Adipose tissue (tissue), 3 donors: Measurements from ENCODE around the gene MKS1. TPM values are rescaled to one million over a fixed set of nuclear protein-coding genes. Genes with fewer than 3 reads are reported as not detected.

Source experiments
- H3K27ac ChIP-seq: one replicate; pipeline ENCODE4 v1.5.1; 2013; ENCODE audit warnings: low read depth, low read length
- WGBS, 3 donors: extraction: QIAGEN DNeasy Blood & Tissue Kit; methylation state at CpG; one replicate each; pipeline ENCODE4 v1.1.7; 2013; 5-methylcytosine and 5-hydroxymethylcytosine counted together
- polyA plus RNA-seq, 3 donors: library from polyadenylated mRNA; stranded (reverse); fragments of 200-250 nt; gene quantifications; one replicate each; pipeline ENCODE4 v1.2.3, GENCODE V29; 2013
- donor health status: healthy with polysubstance abuse.
- donor health status: Bipolar disorder and iron deficiency.
- donor health status: healthy.

The MKS1 gene
- 1 to 10 TPM; 7.0 to 8.9 (median 8.2) TPM for polyA plus RNA-seq

- WGBS, 3 donors: 2% methylated on average over 54 to 56 of the region's 56 CpGs
- no peak within 1 kb of the TSS for H3K27ac ChIP-seq
Measured at GRCh38 chr17:58219007-58219788, at the start of gene MKS1. Gene MKS1, minus strand, starts transcription at chr17:58219255. Its CDS starts 25 bp downstream, at chr17:58219230.

DNA sequence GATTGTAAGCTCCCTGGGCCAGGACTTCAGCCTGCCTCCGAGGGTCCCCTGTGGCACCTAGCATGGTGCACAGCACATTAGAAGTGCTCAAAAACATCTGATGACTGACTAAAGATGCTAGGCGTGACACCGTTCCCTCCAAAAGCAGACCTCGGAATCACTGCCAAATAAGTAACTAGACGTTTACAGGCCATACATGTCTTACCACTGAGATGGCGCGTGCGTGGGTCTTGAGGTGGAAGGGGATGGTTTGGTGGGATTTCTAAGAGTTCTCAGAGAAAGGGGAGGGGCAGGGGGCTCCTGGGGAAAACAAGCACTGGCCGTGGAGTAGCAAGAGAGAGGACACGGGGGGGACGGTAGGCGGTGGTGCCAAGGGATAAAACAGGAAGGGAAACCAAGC, 49.3 kb upstream of the MKS1 start:
- H3K27ac ChIP-seq: no peak overlapping the region
- WGBS, 3 donors: 58 to 87% (median 76%) methylated on average over 12 of the region's 12 CpGs

DNA sequence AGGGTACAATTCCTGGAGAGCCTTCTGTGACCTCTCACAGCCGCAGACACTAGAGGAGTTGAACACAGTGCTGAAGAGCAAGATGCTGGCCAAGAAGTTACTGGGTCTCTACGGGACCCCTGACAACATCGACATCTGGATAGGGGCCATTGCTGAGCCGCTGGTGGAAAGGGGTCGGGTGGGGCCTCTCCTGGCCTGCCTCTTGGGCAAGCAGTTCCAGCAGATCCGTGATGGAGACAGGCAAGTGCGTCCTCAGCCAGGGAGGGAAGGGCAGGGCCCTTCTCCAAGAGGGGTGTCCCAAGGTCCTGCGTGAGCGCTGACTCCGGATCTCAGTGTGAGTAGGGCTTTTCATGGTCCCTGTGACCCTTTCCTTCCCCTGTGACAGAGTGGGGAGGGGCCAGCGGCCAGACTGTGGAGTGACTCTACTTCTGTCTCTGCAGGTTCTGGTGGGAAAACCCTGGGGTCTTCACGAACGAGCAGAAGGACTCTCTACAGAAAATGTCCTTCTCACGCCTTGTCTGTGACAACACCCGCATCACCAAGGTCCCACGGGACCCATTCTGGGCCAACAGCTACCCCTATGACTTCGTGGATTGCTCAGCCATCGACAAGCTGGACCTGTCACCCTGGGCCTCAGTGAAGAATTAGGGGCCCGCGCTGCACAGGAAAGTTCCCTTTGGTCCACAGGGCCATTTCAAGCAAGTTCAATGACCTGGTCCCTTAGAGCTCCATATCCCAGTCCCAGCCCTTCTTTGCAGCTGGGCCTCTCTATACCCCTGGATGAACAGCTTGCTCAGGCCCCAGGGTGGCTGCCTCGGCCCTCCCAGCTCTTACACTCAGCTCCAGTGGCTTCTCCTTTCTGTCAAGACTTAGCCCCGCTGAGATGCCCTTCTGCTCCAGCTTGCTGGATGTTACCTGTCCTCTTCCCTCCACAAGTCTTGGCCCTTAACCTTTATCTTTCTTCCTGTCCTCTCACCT, 48.6 kb upstream of the MKS1 start:
- no peak overlapping the region for H3K27ac ChIP-seq

GRCh38 chr17:58265902-58266875, 47.1 kb upstream of the MKS1 start:
- WGBS, 3 donors: 76 to 95% (median 79%) methylated on average over 7 of the region's 7 CpGs
- no peak overlapping the region for H3K27ac ChIP-seq

More for the DNA sequence above, 48.6 kb upstream of the MKS1 start:
- 55 to 83% (median 55%) methylated on average over 22 of the region's 22 CpGs for WGBS, 3 donors

DNA sequence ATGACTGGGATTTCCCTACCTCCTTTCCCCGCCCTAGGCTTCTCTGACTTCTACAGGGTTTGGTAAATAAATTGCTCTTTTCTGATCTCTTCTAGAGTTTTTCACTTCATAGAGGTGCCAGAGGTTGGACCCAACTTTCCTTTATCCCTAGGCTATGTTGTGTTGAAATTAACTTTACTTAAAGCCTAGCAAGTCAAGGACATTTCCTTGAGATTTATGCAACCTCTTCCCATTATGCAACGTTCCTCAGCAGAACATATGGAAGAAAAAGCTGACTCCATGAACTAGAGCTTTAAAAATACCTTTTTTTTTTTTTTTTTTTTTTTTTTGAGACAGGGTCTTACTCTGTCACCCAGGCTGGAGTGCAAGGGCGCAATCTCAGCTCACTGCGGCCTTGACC, 46.2 kb upstream of the MKS1 start:
- H3K27ac ChIP-seq: no peak overlapping the region
- WGBS, 3 donors: 67 to 81% (median 70%) methylated on average over 4 of the region's 4 CpGs

- WGBS, 3 donors: 69 to 79% (median 79%) methylated on average over 6 of the region's 6 CpGs
- H3K27ac ChIP-seq: no peak overlapping the region
Measured at GRCh38 chr17:58264407-58265103, 45.5 kb upstream of the MKS1 start.

GRCh38 chr17:58263773-58264172, 44.7 kb upstream of the MKS1 start:
- WGBS, 3 donors: 66 to 85% (median 75%) methylated on average over 1 of the region's 1 CpG
- no peak overlapping the region for H3K27ac ChIP-seq

DNA sequence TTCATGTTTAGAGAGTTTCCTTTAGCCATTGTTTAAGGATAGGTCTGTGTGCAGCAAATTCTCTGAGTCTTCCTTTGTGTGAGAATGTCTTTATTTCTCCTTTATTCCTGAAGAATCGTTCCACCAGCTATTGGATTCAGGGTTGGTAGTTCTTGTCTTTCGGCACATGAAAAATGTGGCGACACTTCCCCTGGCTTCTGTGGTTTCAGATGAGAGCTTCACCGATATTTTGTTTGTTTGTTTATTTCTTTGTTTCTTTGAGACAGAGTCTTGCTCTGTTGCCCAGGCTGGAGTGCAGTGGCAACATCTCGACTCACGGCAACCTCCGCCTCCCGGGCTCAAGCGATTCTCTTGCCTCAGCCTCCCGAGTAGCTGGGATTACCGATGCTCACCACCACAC, 43.1 kb upstream of the MKS1 start:
- 78 to 85% (median 82%) methylated on average over 11 of the region's 11 CpGs for WGBS, 3 donors
- no peak overlapping the region for H3K27ac ChIP-seq

GRCh38 chr17:58254803-58255202, 35.7 kb upstream of the MKS1 start:
- whole genome bisulfite sequencing, 3 donors: 22 to 27% (median 24%) methylated on average over 8 of the region's 8 CpGs
- H3K27ac ChIP-seq: no peak overlapping the region

DNA sequence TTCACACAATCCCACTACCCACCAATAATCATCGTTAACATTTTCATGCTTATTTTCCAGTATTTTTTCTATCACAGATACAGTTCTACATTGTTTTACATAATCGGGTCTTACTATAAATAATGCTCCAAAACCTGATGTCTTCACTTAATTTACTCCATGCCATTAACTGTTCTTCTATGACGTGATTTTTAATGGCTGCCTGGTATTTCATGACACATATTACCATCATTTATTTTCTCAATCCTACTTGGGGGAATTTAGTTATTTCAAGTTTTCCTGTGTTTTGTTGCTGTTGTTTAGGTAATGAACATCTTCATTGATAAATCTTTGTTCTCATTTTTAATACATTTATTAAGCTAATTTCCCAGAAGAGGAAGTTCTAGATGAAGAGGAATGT, 34.0 kb upstream of the MKS1 start:
- WGBS, 3 donors: 80 to 86% (median 81%) methylated on average over 3 of the region's 3 CpGs
- no peak overlapping the region for H3K27ac ChIP-seq

DNA sequence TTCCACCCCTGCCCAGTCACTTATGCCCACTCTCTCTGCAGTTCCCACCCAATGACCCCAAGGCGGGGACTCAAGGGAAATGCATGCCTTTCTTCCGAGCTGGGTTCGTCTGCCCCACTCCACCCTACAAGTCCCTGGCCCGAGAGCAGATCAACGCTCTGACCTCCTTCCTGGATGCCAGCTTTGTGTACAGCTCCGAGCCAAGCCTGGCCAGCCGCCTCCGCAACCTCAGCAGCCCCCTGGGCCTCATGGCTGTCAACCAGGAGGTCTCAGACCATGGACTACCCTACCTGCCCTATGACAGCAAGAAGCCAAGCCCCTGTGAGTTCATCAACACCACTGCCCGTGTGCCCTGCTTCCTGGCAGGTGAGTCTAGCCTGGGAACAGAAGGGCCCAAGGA, 33.1 kb upstream of the MKS1 start:
- no peak overlapping the region for H3K27ac ChIP-seq
- 57 to 74% (median 68%) methylated on average over 9 of the region's 9 CpGs for WGBS, 3 donors

DNA sequence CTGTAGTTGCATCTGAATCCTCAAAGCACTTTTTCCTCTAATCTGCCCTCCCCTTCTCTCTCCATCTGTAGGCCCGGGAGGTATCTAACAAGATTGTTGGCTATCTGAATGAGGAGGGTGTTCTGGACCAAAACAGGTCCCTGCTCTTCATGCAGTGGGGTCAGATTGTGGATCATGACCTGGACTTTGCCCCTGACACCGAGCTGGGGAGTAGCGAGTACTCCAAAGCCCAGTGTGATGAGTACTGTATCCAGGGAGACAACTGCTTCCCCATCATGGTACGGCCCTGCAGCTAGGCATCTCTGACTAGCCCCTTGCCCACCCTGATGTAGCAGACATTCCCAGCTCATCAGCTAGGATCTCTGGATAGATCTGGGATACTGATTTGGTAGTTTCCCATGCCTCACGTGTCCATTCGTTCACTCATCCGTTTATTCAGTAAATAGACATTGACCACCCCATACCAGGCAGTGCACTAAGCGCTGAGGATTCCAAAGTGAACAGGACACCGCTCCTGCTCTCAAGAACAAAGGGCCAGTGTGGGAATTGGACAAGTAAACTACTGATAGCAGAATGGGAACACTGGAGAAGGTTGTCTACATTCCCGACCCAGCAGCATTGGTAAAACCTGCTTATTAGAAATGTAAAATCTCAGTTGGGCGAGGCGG, 31.4 kb upstream of the MKS1 start:
- H3K27ac ChIP-seq: no peak overlapping the region
- 79 to 92% (median 89%) methylated on average over 12 of the region's 12 CpGs for WGBS, 3 donors

- H3K27ac ChIP-seq: no peak overlapping the region
- 5 to 6% (median 6%) methylated on average over 49 to 57 of the region's 57 CpGs for WGBS, 3 donors
Measured at GRCh38 chr17:58249270-58250133, 30.4 kb upstream of the MKS1 start.

DNA sequence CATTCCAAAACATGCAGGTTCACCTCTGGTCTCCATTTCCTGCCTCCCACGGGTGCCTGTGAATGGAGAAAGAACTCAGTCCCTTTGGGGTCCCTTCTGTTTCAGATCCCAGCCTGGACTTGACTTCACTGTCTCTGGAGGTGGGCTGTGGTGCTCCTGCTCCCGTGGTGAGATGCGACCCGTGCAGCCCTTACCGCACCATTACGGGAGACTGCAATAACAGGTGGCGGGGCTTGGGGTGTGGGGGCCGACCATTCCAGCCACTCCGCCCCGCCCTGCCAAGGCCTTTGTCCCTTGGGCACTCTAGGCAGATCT, 29.9 kb upstream of the MKS1 start:
- WGBS, 3 donors: 18 to 26% (median 24%) methylated on average over 10 of the region's 10 CpGs
- H3K27ac ChIP-seq: no peak overlapping the region

DNA sequence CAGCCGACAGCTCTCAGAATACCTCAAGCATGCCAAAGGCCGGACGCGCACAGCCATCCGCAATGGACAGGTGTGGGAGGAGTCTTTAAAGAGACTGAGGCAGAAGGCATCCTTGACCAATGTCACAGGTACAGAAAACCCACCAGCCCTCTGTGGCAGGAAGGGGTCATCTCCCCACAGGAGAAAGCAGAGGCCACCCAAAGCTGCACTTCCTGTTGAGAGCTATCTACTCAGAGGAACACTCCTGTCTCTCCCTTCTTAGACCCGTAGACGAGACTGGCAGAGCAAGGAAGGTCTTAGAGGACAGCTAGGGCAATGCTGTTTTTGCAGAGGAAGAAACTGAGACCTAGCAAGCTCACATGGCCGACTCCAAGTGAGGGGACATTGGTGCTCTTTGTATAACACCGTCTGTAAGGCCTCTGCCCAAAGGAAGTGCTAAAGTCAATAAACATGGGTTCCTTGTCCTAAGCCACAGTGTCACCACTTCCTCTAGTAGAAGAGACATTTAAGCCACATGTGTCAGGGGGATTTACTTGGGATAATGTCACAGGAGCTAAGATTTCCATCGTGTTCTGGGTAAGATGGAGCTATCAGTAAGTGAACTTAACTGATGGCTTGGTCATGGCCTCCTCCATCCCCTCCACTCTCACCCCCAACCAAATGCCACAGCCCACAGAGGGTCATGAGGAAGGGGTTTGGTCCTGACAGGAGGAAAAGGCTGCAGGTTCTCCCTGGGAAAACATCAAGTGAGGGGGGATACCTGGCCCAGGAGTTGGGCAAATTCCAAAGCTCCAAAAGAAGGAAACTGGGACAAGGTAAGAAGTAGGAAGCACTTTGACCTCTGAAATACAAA, 28.7 kb upstream of the MKS1 start:
- WGBS, 3 donors: 70 to 83% (median 71%) methylated on average over 10 of the region's 10 CpGs
- no peak overlapping the region for H3K27ac ChIP-seq

GRCh38 chr17:58246781-58247180, 27.7 kb upstream of the MKS1 start:
- 70 to 80% (median 79%) methylated on average over 1 of the region's 1 CpG for WGBS, 3 donors
- no peak overlapping the region for H3K27ac ChIP-seq
